WI38 (cell line): Measurements from ENCODE around the gene BTBD7.

Experiments
- H3K4me3 ChIP-seq: 2 replicates; pipeline ENCODE4 v1.5.1; 2011; ENCODE audit warnings: low read depth, mild to moderate bottlenecking, control low read depth, low read length
- CTCF ChIP-seq: IDR thresholded peaks from 2 replicates; pipeline ENCODE4 v1.5.1; 2012; ENCODE audit warnings: low read depth, mild to moderate bottlenecking, control low read depth, low read length

The BTBD7 gene

GRCh38 chr14:93326196-93326595, 6.6 kb downstream of the BTBD7 start:
- H3K4me3 ChIP-seq: no peak overlapping the region
- TF ChIP-seq CTCF: no peak

GRCh38 chr14:93323600-93324174, 9.1 kb downstream of the BTBD7 start:
- no peak overlapping the region for H3K4me3 ChIP-seq
- TF ChIP-seq CTCF: no peak

GRCh38 chr14:93322929-93323599, 9.8 kb downstream of the BTBD7 start:
- TF ChIP-seq CTCF: no peak
- no peak overlapping the region for H3K4me3 ChIP-seq

GRCh38 chr14:93320489-93320888, 12.3 kb downstream of the BTBD7 start:
- TF ChIP-seq CTCF: no peak
- H3K4me3 ChIP-seq: no peak overlapping the region

GRCh38 chr14:93319958-93320357, 12.9 kb downstream of the BTBD7 start:
- TF ChIP-seq CTCF: no peak
- H3K4me3 ChIP-seq: no peak overlapping the region

- no peak overlapping the region for H3K4me3 ChIP-seq
- no peak for TF ChIP-seq CTCF
Measured at GRCh38 chr14:93319494-93319893, 13.3 kb downstream of the BTBD7 start.

- TF ChIP-seq CTCF: no peak
- no peak overlapping the region for H3K4me3 ChIP-seq
Measured at GRCh38 chr14:93318927-93319326, 13.9 kb downstream of the BTBD7 start.
